ENCODE results near the gene SPDEF.

DNA sequence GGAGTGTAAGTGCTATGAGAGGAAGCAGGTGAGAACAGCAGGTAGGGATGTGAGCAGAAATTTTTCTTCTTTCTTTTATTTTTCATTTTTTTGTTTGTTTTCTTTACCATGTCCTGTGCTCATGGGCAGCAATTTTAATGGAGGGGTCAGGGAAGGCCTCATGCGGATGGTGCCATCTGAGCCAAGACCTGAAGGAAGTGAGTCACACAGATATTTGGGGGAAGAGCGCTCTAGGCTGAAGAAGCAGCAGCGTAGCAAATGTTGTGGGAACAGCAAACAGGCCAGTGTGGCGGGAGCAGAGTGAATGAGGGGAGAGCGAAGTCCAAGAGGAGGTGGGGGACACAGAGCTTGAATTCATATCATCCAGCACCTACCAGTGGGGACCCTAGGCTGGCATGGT lies 12.7 kb downstream of the SPDEF start:
- TF ChIP-seq, protein P1, sequence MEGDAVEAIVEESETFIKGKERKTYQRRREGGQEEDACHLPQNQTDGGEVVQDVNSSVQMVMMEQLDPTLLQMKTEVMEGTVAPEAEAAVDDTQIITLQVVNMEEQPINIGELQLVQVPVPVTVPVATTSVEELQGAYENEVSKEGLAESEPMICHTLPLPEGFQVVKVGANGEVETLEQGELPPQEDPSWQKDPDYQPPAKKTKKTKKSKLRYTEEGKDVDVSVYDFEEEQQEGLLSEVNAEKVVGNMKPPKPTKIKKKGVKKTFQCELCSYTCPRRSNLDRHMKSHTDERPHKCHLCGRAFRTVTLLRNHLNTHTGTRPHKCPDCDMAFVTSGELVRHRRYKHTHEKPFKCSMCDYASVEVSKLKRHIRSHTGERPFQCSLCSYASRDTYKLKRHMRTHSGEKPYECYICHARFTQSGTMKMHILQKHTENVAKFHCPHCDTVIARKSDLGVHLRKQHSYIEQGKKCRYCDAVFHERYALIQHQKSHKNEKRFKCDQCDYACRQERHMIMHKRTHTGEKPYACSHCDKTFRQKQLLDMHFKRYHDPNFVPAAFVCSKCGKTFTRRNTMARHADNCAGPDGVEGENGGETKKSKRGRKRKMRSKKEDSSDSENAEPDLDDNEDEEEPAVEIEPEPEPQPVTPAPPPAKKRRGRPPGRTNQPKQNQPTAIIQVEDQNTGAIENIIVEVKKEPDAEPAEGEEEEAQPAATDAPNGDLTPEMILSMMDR (IDR thresholded peaks at IDR 0.05; ENCODE audit: low read depth, low read length), result no peak
- TF ChIP-seq POLR2A (IDR thresholded peaks at IDR 0.05; ENCODE audit: extremely low read depth, insufficient read length), result no peak
